ENCODE measurements around the gene KRT15.

KRT15 gene

GRCh38 chr17:41504246-41504977 lies 14.3 kb downstream of the KRT15 start:
- DNase-seq (ENCODE audit: low spot score): no peak

GRCh38 chr17:41503202-41503601 lies 15.5 kb downstream of the KRT15 start:
- DNase-seq (ENCODE audit: low spot score): no peak

GRCh38 chr17:41500131-41500911 lies 18.4 kb downstream of the KRT15 start:
- peak; percentile 64 for DNase-seq (ENCODE audit: low spot score)

GRCh38 chr17:41499714-41500113 lies 19.0 kb downstream of the KRT15 start:
- DNase-seq (ENCODE audit: low spot score): no peak

GRCh38 chr17:41498276-41498675 lies 20.4 kb downstream of the KRT15 start:
- DNase-seq (ENCODE audit: low spot score): no peak

GRCh38 chr17:41496803-41497484 lies 21.7 kb downstream of the KRT15 start:
- peak; percentile 91 for DNase-seq (ENCODE audit: low spot score)

- peak; percentile 59 for DNase-seq (ENCODE audit: low spot score)
Measured at GRCh38 chr17:41494524-41494923, 24.2 kb downstream of the KRT15 start.

GRCh38 chr17:41492771-41493170 lies 25.9 kb downstream of the KRT15 start:
- DNase-seq (ENCODE audit: low spot score): no peak

- no peak for DNase-seq (ENCODE audit: low spot score)
Measured at GRCh38 chr17:41492351-41492750, 26.3 kb downstream of the KRT15 start.

- DNase-seq (ENCODE audit: low spot score): no peak
Measured at GRCh38 chr17:41491476-41491875, 27.2 kb downstream of the KRT15 start.

- DNase-seq (ENCODE audit: low spot score): no peak
Measured at GRCh38 chr17:41490000-41490990, 28.4 kb downstream of the KRT15 start.

- no peak for DNase-seq (ENCODE audit: low spot score)
Measured at GRCh38 chr17:41489531-41489930, 29.2 kb downstream of the KRT15 start, which contains the start of gene KRT36. TSS of gene KRT36 (minus strand) at chr17:41489910. CDS start at chr17:41489864, 46 bp downstream.

GRCh38 chr17:41486809-41487530 lies 31.7 kb downstream of the KRT15 start:
- DNase-seq (ENCODE audit: low spot score): no peak

- no peak for DNase-seq (ENCODE audit: low spot score)
Measured at GRCh38 chr17:41486316-41486715, 32.4 kb downstream of the KRT15 start.

GRCh38 chr17:41484920-41485904 lies 33.5 kb downstream of the KRT15 start:
- DNase-seq (ENCODE audit: low spot score): no peak

- no peak for DNase-seq (ENCODE audit: low spot score)
Measured at GRCh38 chr17:41483991-41484826, 34.5 kb downstream of the KRT15 start.

GRCh38 chr17:41483531-41483930 lies 35.2 kb downstream of the KRT15 start:
- DNase-seq (ENCODE audit: low spot score): no peak

- no peak for DNase-seq (ENCODE audit: low spot score)
Measured at GRCh38 chr17:41481036-41481435, 37.7 kb downstream of the KRT15 start, which contains the start of gene KRT35. TSS of gene KRT35 (minus strand) at chr17:41481151. CDS start at chr17:41481097, 54 bp downstream.

Data from AG20443 (cell line).